ENCODE measurements around the gene ACVR1C.

DNA sequence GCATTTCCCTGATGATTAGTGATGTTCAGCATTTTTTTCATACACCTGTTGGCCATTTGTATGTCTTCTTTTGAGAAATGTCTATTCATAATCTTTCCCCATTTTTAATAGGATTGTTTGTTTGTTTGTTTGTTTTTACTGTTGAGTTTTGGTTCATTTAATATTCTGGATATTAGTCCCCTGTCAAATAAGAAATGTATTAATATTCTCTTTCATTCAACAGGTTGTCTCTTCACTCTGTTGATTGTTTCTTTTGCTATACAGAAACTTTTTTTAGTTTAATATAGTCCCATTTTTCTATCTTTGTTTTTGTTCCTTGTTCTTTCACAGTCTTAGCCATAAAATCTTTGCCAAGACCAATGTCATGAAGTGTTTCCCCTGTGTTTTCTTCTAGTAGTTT is 22.1 kb downstream of the ACVR1C start:
- TF ChIP-seq CTCF (IDR thresholded peaks at IDR 0.05) = no peak
- TF ChIP-seq POLR2AphosphoS5 (IDR thresholded peaks at IDR 0.05) = no peak
- no peak for TF ChIP-seq POLR2A (IDR thresholded peaks at IDR 0.05)
- TF ChIP-seq EP300 (IDR thresholded peaks at IDR 0.05) = no peak
